H9 (cell line): ENCODE results near the gene FOXN1. TPM values are rescaled to one million over a fixed set of nuclear protein-coding genes. Genes with fewer than 3 reads are reported as not detected.

ENCODE experiments used
- DNase-seq: peaks from one replicate; pipeline ENCODE4 v3.0.0-alpha.2; 2017
- H2AFZ ChIP-seq: one replicate; pipeline ENCODE4 v1.6.1; 2013; ENCODE audit warnings: mild to moderate bottlenecking, low read length, control low read depth, moderate library complexity
- H2AK5ac ChIP-seq: 2 replicates; pipeline ENCODE4 v1.6.1; 2013; ENCODE audit warnings: low read length, control low read depth, mixed read lengths; ENCODE audit not compliant: insufficient read length
- H2BK120ac ChIP-seq: one replicate; pipeline ENCODE4 v1.6.1; 2013; ENCODE audit warnings: low read depth, mild to moderate bottlenecking, low read length, control low read depth, inconsistent platforms; ENCODE audit not compliant: poor library complexity, severe bottlenecking
- H2BK12ac ChIP-seq: 2 replicates; pipeline ENCODE4 v1.6.1; 2013; ENCODE audit warnings: low read length, control low read depth, mixed read lengths, low read depth; ENCODE audit not compliant: insufficient read length
- H2BK15ac ChIP-seq: 2 replicates; pipeline ENCODE4 v1.6.1; 2013; ENCODE audit warnings: low read depth, low read length, control low read depth
- H2BK20ac ChIP-seq: one replicate; pipeline ENCODE4 v1.6.1; 2013; ENCODE audit warnings: low read depth, mild to moderate bottlenecking, low read length, control low read depth, inconsistent platforms; ENCODE audit not compliant: poor library complexity, severe bottlenecking
- H2BK5ac ChIP-seq: 2 replicates; pipeline ENCODE4 v1.6.1; 2013; ENCODE audit warnings: low read length, control low read depth, mixed read lengths; ENCODE audit not compliant: insufficient read length
- H3K14ac ChIP-seq: 2 replicates; pipeline ENCODE4 v1.6.1; 2013; ENCODE audit warnings: low read length, control low read depth; ENCODE audit not compliant: insufficient read depth
- H3K18ac ChIP-seq: 2 replicates; pipeline ENCODE4 v1.6.1; 2013; ENCODE audit warnings: low read depth, mild to moderate bottlenecking, mixed read lengths, low read length, control low read depth; ENCODE audit not compliant: insufficient read length
- H3K23ac ChIP-seq: 2 replicates; pipeline ENCODE4 v1.6.1; 2013; ENCODE audit warnings: low read length, control low read depth, mixed read lengths, low read depth; ENCODE audit not compliant: insufficient read length
- H3K23me2 ChIP-seq: 2 replicates; pipeline ENCODE4 v1.6.1; 2013; ENCODE audit warnings: low read depth, mild to moderate bottlenecking, mixed read lengths, low read length, control low read depth; ENCODE audit not compliant: insufficient read length, poor library complexity, severe bottlenecking
- H3K27ac ChIP-seq: 2 replicates; pipeline ENCODE4 v1.5.1; 2013; ENCODE audit warnings: low read length, control low read depth, mixed read lengths, low read depth; ENCODE audit not compliant: insufficient read length
- H3K27me3 ChIP-seq: 2 replicates; pipeline ENCODE4 v1.6.1; 2013; ENCODE audit warnings: low read length, control low read depth, inconsistent platforms; ENCODE audit not compliant: insufficient read depth
- H3K4ac ChIP-seq: 2 replicates; pipeline ENCODE4 v1.6.1; 2013; ENCODE audit warnings: low read depth, mild to moderate bottlenecking, control low read depth, inconsistent platforms, low read length, moderate library complexity
- H3K4me1 ChIP-seq: 2 replicates; pipeline ENCODE4 v1.6.1; 2013; ENCODE audit warnings: low read length, control low read depth, inconsistent platforms; ENCODE audit not compliant: insufficient read depth
- H3K4me2 ChIP-seq: 2 replicates; pipeline ENCODE4 v1.6.1; 2013; ENCODE audit warnings: low read length, control low read depth, mixed read lengths; ENCODE audit not compliant: insufficient read length, insufficient read depth
- H3K56ac ChIP-seq: 2 replicates; pipeline ENCODE4 v1.6.1; 2013; ENCODE audit warnings: low read depth, mild to moderate bottlenecking, mixed read lengths, low read length, control low read depth; ENCODE audit not compliant: insufficient read length
- H3K79me1 ChIP-seq: 2 replicates; pipeline ENCODE4 v1.6.1; 2013; ENCODE audit warnings: low read depth, mild to moderate bottlenecking, moderate library complexity, low read length, control low read depth, inconsistent platforms; ENCODE audit not compliant: insufficient read depth, poor library complexity, severe bottlenecking
- H3K79me2 ChIP-seq: 2 replicates; pipeline ENCODE4 v1.6.1; 2013; ENCODE audit warnings: low read length, control low read depth, inconsistent platforms; ENCODE audit not compliant: insufficient read depth
- H3K9ac ChIP-seq: 2 replicates; pipeline ENCODE4 v1.6.1; 2013; ENCODE audit warnings: low read length, control low read depth, mixed read lengths; ENCODE audit not compliant: insufficient read length; ENCODE audit errors: extremely low read depth
- H3K9me3 ChIP-seq: one replicate; pipeline ENCODE4 v1.6.1; 2013; ENCODE audit warnings: low read depth, low read length, inconsistent platforms; ENCODE audit not compliant: control insufficient read depth
- H3T11ph ChIP-seq: one replicate; pipeline ENCODE4 v1.6.1; 2013; ENCODE audit warnings: mild to moderate bottlenecking, low read length, control low read depth, inconsistent platforms
- H4K20me1 ChIP-seq: one replicate; pipeline ENCODE4 v1.6.1; 2013; ENCODE audit not compliant: control insufficient read depth, insufficient read length, insufficient read depth
- H4K5ac ChIP-seq: 2 replicates; pipeline ENCODE4 v1.6.1; 2013; ENCODE audit warnings: low read depth, mild to moderate bottlenecking, mixed read lengths, low read length, control low read depth; ENCODE audit not compliant: insufficient read length
- H4K8ac ChIP-seq: replicated peaks from 2 replicates; pipeline ENCODE4 v1.6.1; 2013; ENCODE audit warnings: low read length, control low read depth, mixed read lengths, low read depth; ENCODE audit not compliant: insufficient read length
- H4K91ac ChIP-seq: 2 replicates; pipeline ENCODE4 v1.6.1; 2013; ENCODE audit warnings: low read depth, mild to moderate bottlenecking, moderate library complexity, mixed read lengths, low read length, control low read depth; ENCODE audit not compliant: insufficient read length
- H3K27ac Mint-ChIP-seq, 3 experiments: 2 replicates in 2 of 3; 3 replicates in 1 of 3; pipeline ENCODE4 v1.8.0; 2020 to 2021; ENCODE audit warnings: mixed read lengths in 3 of 3, mild to moderate bottlenecking in 1 of 3, moderate library complexity in 1 of 3
- H3K27me3 Mint-ChIP-seq: 2 replicates; pipeline ENCODE4 v1.8.0; 2021; ENCODE audit warnings: low read depth, mild to moderate bottlenecking, moderate library complexity, mixed read lengths
- H3K36me3 Mint-ChIP-seq, 3 experiments: 2 replicates in 2 of 3; 3 replicates in 1 of 3; pipeline ENCODE4 v1.8.0; 2020 to 2021; ENCODE audit warnings: low read depth in 3 of 3, mixed read lengths in 3 of 3; ENCODE audit not compliant: insufficient read depth in 1 of 3
- H3K4me1 Mint-ChIP-seq, 2 experiments: 2 replicates each; pipeline ENCODE4 v1.8.0; 2020; ENCODE audit warnings: mixed read lengths in 2 of 2
- H3K4me3 Mint-ChIP-seq, 2 experiments: 2 replicates in 1 of 2; 3 replicates in 1 of 2; pipeline ENCODE4 v1.8.0; 2020 to 2021; ENCODE audit warnings: mild to moderate bottlenecking in 2 of 2, mixed read lengths in 2 of 2, moderate library complexity in 1 of 2
- H3K9me3 Mint-ChIP-seq, 2 experiments: 2 replicates in 1 of 2; 3 replicates in 1 of 2; pipeline ENCODE4 v1.8.0; 2020; ENCODE audit warnings: mild to moderate bottlenecking in 2 of 2, mixed read lengths in 2 of 2, moderate library complexity in 1 of 2
- WGBS: extraction: QIAGEN DNeasy Blood & Tissue Kit; methylation state at CpG from one replicate; pipeline ENCODE4 v1.1.7; 2013; ENCODE audit warnings: missing lambda C conversion rate, low lambda C conversion rate, mixed read lengths; ENCODE audit not compliant: insufficient read length; ENCODE audit errors: extremely low coverage; 5-methylcytosine and 5-hydroxymethylcytosine counted together
- long read RNA-seq: library from polyadenylated mRNA; unstranded; transcript quantifications from one replicate; pipeline ENCODE4 v2.0.0, GENCODE V29; 2020
- total RNA-seq: library from RNA; stranded (reverse); gene quantifications from 2 replicates; pipeline ENCODE4 v1.2.1, GENCODE V29; 2021
- TF ChIP-seq, protein P1 (sequence below): fragments of 200-600 bp; sonication (generic); conservative IDR thresholded peaks from 3 replicates; pipeline ENCODE4 v1.8.0; 2021; ENCODE audit warnings: antibody characterized with exemption, mild to moderate bottlenecking

The FOXN1 gene, protein sequence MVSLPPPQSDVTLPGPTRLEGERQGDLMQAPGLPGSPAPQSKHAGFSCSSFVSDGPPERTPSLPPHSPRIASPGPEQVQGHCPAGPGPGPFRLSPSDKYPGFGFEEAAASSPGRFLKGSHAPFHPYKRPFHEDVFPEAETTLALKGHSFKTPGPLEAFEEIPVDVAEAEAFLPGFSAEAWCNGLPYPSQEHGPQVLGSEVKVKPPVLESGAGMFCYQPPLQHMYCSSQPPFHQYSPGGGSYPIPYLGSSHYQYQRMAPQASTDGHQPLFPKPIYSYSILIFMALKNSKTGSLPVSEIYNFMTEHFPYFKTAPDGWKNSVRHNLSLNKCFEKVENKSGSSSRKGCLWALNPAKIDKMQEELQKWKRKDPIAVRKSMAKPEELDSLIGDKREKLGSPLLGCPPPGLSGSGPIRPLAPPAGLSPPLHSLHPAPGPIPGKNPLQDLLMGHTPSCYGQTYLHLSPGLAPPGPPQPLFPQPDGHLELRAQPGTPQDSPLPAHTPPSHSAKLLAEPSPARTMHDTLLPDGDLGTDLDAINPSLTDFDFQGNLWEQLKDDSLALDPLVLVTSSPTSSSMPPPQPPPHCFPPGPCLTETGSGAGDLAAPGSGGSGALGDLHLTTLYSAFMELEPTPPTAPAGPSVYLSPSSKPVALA
- total RNA-seq = not detected in 2 replicates
- long read RNA-seq = 0 reads

DNA sequence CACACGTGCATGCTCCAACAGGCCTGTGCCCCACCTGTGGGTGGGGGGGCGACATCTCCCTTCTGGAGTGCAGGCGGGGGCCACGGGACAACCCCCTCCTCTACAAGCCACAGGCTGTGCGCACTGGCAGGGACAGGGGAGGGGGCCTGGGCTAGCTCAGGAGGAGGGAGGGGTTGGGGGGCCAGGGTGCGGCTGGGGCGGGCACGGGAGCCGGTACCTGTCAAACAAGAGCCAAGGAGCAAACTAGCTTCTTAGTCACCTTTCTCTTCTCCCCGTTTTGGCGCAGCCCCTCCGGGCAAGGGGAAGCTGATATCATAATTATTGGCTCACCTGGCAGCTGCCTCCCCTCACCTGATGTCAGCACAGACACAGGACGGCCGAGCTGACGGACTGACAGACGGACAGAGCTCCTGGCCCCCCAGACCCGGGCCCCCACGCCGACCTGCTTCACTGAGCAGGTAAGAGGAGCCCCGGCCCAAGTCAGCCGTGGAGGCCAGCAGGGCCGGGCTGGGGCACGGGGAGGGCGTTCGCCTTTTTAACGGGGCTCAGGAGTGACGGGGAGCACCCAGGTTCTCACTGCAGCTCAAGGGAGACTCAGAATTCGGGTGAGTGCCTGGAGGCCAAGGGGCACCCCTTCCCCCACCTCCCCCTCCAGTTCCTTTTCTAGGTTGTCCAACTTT, at the start of gene FOXN1:
Gene FOXN1, plus strand, starts transcription at position 363 of the 680 bp plus-strand sequence. CDS start 17,622 bp downstream, outside the sequence.
- Histone ChIP-seq H2BK12ac (no peak within 1 kb of the TSS), H2BK15ac (no peak within 1 kb of the TSS), H4K5ac (no peak within 1 kb of the TSS), H3K9me3 (no peaks in the 10 kb centered on the region), H4K20me1 (no peaks in the 10 kb centered on the region), H3K56ac (no peak within 1 kb of the TSS), H2BK120ac (no peak within 1 kb of the TSS), H3T11ph (no peak within 1 kb of the TSS), H3K23ac (no peak within 1 kb of the TSS), H4K91ac (no peak within 1 kb of the TSS), H3K18ac (no peak within 1 kb of the TSS), H3K4me2 (no peak within 1 kb of the TSS), H2BK20ac (no peak within 1 kb of the TSS), H3K9ac (no peak within 1 kb of the TSS), H2AFZ (no peak within 1 kb of the TSS), H3K79me2 (no peaks in the 10 kb centered on the region), H2AK5ac (no peak within 1 kb of the TSS), H3K23me2 (no peaks in the 10 kb centered on the region), H4K8ac (no peak within 1 kb of the TSS), H3K4me1 (no peaks in the 10 kb centered on the region; the same call in 1 of the 2 replicates), H3K14ac (no peak within 1 kb of the TSS), H3K27ac (no peak within 1 kb of the TSS), H2BK5ac (no peak within 1 kb of the TSS), H3K27me3 (no peaks in the 10 kb centered on the region), H3K79me1 (no peaks in the 10 kb centered on the region), H3K4ac (no peak within 1 kb of the TSS)
- Mint-ChIP-seq H3K4me3 (no peak within 1 kb of the TSS), H3K9me3 (no peaks in the 10 kb centered on the region), H3K27me3 (peaks cover 21% of the 10 kb centered on the region), H3K36me3 (no peaks in the 10 kb centered on the region), H3K27ac (peak within 1 kb of the TSS in 2 of 3 experiments; percentile 55 to 76; a peak in 3 of 7 replicates), H3K4me1 (peaks cover 3 to 23% of the 10 kb centered on the region in 2 experiments)
- DNase-seq = no peak
- TF ChIP-seq, protein P1, sequence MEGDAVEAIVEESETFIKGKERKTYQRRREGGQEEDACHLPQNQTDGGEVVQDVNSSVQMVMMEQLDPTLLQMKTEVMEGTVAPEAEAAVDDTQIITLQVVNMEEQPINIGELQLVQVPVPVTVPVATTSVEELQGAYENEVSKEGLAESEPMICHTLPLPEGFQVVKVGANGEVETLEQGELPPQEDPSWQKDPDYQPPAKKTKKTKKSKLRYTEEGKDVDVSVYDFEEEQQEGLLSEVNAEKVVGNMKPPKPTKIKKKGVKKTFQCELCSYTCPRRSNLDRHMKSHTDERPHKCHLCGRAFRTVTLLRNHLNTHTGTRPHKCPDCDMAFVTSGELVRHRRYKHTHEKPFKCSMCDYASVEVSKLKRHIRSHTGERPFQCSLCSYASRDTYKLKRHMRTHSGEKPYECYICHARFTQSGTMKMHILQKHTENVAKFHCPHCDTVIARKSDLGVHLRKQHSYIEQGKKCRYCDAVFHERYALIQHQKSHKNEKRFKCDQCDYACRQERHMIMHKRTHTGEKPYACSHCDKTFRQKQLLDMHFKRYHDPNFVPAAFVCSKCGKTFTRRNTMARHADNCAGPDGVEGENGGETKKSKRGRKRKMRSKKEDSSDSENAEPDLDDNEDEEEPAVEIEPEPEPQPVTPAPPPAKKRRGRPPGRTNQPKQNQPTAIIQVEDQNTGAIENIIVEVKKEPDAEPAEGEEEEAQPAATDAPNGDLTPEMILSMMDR = no peak
- WGBS = no CpG with 5 or more reads among the region's 28 CpGs
